ENCODE measurements around the gene ANKRD29.

Gene ANKRD29

GRCh38 chr18:23578891-23579653 lies 83.6 kb downstream of the ANKRD29 start:
- ChIA-PET CTCF (interaction anchor here (0.6 to 3.7 kb wide), 4 partner anchors 63 to 448 kb away, joined by 3 to 21 read pairs (median 4); no protein-coding TSS in a partner anchor), POLR2A (interaction anchor here (0.6 kb wide), 2 partner anchors 87 to 148 kb away, joined by 6 to 9 read pairs; no protein-coding TSS in a partner anchor)
- no peak overlapping the region for H3K27ac ChIP-seq (ENCODE audit: extremely low read depth, low read depth, low read length)
- H3K9me3 ChIP-seq (ENCODE audit: control insufficient read depth, insufficient read depth, low read depth, low read length) = no peaks in the 10 kb centered on the region
- peaks cover 22% of the 10 kb centered on the region for H3K4me1 ChIP-seq (ENCODE audit: control insufficient read depth, insufficient read depth, low read length)
- H3K36me3 ChIP-seq (ENCODE audit: control insufficient read depth in 2 of 2, insufficient read depth in 1 of 2, low read length in 2 of 2) = peaks cover 0 to 17% of the 10 kb centered on the region in 2 experiments; a peak in 2 of 3 replicates
- H3K4me3 ChIP-seq (ENCODE audit: low read depth, low read length) = no peak overlapping the region
- TF ChIP-seq PRDM2 (tag by site-specific recombination; IDR thresholded peaks at IDR 0.05; ENCODE audit: borderline replicate concordance) = no peak
- no peak for TF ChIP-seq ZNF518A (tag by site-specific recombination; conservative IDR thresholded peaks at IDR 0.05; ENCODE audit: low read depth)
- TF ChIP-seq ZBTB20 (tag by site-specific recombination; IDR thresholded peaks at IDR 0.05) = no peak
- TF ChIP-seq ZNF366 (tag by site-specific recombination; conservative IDR thresholded peaks at IDR 0.05) = peak; percentile 53
- TF ChIP-seq ZNF513 (tag by site-specific recombination; IDR thresholded peaks at IDR 0.05) = no peak
- no peak for TF ChIP-seq GLI2 (tag by site-specific recombination; IDR thresholded peaks at IDR 0.05; ENCODE audit: borderline replicate concordance, low read depth)
- TF ChIP-seq ZFP69B (tag by site-specific recombination; IDR thresholded peaks at IDR 0.05) = no peak
- no peak for TF ChIP-seq ZNF449 (tag by site-specific recombination; IDR thresholded peaks at IDR 0.05)
- TF ChIP-seq ZNF692 (tag by site-specific recombination; IDR thresholded peaks at IDR 0.05) = no peak
- no peak for TF ChIP-seq RBAK (tag by site-specific recombination; IDR thresholded peaks at IDR 0.05)
- TF ChIP-seq IKZF3 (tag by site-specific recombination; IDR thresholded peaks at IDR 0.05) = no peak
- TF ChIP-seq ZNF501 (tag by site-specific recombination; IDR thresholded peaks at IDR 0.05) = no peak
- TF ChIP-seq ZFHX2 (tag by site-specific recombination; conservative IDR thresholded peaks at IDR 0.05) = peak; percentile 69
- TF ChIP-seq ZNF792 (tag by site-specific recombination; IDR thresholded peaks at IDR 0.05) = no peak
- no peak for TF ChIP-seq SETDB1 (IDR thresholded peaks at IDR 0.05; ENCODE audit: insufficient read length, low read length)
- TF ChIP-seq ZNF16 (tag by site-specific recombination; IDR thresholded peaks at IDR 0.05; ENCODE audit: low read depth) = no peak
- TF ChIP-seq PRDM6 (tag by site-specific recombination; IDR thresholded peaks at IDR 0.05) = no peak
- no peak for TF ChIP-seq ZNF580 (tag by site-specific recombination; IDR thresholded peaks at IDR 0.05)

Measured in HEK293 (cell line).